Embryonic facial prominence (tissue), 1 donor: ENCODE results near the gene PPP1R26.
"Not testable (repeated sequence)": the region's sequence is repeated elsewhere in the genome, so short reads cannot be mapped to it uniquely, and the experiment has no call there.

Source experiments
- DNase-seq: peaks from one replicate; pipeline ENCODE4 v3.0.0-alpha.2; 2016; ENCODE audit errors: extremely low spot score

PPP1R26 gene

DNA sequence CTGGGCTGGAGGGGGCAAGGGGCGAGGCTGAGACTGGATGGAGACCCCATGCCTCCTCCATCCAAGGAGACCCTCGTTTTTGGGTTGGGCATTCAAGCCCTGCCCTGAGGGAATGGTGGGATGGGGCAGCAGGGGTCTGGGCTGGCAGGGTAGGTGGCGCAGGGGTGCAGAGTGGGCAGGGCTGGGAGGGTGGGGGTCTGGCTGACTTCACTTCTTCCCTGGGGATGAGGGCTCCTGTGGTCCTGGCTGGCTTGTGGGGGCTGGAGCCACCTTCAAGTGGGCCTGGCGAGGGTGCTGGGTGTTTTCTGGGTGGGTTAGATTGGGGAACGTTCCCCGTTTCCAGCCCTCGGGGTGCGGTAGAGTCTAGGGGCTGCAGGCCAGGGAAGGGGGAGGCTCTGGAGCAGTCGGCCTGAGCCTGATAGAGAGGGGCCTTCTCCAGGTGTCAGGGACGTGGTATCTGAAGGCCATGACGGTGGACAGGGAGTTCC lies 42.1 kb downstream of the PPP1R26 start:
- no peak for DNase-seq

DNA sequence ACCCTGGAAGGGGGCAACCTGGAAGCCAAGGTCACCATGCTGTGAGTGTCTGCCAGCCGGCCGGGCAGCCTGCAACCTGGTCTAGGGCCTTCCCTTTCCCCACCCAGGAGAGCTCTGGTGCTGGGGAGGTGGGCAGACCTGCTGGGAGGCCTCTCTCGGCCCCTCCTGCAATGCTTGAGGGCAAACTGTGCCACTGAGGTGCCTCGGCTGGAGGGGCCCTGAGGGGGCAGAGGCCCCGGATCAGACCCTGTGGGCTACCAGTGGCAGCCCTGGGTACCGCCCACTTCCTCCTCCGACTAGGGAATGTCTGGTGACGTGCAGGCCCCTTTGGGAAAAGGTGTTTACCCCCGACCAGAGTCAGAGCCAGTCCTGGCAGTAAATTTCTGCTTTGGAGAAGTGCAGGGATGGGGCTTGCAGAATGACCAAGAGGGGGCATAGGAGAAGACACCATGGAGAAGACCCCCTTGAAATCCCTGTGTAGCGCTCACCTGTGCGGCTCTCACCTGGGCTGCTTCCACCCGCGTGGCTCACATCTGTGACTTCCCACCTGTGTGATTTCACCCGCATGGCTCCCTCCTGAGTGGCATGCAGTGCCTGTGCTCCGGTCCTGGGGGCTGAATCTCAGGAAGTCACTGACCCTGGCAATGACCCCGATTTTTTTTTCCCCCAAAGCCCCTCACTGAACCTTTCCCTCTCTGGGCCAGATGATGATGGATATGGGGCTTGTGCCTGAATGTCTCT lies 42.7 kb downstream of the PPP1R26 start:
- no peak for DNase-seq

- no peak for DNase-seq
Observed at GRCh38 chr9:135522931-135523330, 43.3 kb downstream of the PPP1R26 start.

DNA sequence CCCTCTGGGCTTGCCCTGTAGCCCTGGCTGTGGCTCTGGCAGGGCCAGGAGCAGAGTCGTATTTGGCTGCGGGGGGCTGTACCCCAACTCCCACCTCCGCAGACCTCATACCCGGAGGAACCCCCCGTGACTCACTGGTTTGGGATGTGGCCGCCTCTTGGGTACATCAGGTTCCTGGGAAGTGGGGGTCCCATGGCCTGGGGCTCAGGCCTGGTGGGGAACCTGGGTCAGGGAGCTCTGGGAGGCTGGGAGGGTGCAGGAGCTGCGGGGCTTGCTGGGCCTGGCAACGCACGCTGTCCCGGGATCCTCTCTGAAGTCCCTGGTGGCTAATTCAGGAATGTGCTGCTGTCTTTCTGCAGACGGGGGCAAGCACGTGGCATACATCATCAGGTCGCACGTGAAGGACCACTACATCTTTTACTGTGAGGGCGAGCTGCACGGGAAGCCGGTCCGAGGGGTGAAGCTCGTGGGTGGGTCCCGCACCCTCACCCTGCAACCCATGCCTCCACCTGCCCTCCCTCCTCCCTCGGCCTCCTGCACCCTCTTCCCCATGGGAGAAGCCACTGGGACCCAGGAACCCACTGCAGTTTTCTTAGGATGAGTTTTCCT lies 44.0 kb downstream of the PPP1R26 start:
- no peak for DNase-seq

DNA sequence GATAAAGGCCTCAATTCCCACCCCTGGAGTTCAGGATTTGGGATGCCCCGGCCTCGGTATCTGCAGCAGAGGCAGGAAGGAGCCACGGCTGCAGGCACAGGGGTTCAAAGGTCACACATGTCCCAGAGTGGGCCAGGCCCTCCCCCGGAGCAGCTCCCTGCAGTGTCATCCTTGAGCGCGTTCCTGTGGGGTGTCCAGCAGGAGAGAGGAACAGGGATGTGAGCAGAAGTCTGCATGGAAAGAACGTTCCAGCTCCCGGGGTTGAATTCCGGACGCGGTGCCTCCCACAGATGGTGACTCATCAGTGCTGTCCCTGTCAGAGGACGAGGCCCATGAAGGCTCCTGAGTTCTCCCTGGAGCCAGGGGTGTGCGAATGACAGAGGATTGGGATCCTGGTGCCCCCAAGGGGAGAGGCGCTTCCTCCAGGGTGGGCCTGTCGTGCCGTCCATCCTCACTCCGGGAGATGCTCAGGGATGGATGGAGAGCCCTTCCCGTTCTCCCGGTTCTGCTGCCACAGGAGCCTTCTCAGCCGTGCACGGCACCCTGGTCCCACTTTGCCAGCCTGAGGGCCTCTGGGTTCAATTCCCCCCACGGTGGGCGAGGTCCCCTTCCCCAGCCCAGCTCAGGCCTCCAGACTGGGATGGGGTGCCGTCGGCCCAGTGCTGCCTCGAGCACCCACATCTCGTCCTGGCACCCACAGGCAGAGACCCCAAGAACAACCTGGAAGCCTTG lies 44.7 kb downstream of the PPP1R26 start:
- no peak for DNase-seq

DNA sequence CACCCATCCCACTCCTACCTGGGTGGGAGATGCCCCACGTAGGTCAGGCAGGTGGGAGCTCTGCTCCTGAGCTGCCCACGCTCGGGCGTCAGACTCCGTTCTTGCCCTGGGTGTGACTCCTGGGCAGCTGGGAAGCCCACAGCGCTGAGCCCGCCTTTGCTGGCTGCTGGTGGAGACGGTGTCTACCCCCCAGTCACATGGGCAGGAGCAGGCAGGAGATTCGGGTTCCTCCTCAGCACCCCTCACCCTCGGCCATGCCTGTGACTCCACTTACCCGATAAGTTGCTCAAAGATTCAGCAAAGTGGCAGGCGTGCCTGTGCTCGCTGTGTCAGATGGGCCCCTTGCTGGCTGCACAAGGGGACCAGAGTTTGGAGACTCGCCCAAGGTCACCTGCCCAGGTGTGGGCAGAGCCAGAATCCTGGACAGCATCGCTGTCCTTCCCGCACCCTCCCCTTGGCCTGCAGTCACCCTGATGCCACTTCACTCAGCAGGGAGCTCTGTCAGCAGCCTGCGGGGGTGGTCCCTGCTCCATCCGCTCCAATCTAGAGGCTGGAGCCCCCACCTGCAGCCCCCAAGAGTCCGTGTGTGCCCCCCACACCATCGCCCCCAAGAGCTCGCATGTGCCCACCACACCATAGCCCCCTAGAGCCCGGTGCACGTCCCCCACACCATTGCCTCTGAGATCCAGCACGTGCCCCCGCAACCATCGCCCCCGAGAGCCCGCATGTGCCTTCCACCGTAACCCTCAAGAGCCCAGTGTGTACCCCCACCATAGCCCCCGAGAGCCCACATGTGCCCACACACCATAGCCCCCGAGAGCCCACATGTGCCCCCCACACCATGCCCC lies 45.9 kb downstream of the PPP1R26 start:
- DNase-seq, result no peak

DNA sequence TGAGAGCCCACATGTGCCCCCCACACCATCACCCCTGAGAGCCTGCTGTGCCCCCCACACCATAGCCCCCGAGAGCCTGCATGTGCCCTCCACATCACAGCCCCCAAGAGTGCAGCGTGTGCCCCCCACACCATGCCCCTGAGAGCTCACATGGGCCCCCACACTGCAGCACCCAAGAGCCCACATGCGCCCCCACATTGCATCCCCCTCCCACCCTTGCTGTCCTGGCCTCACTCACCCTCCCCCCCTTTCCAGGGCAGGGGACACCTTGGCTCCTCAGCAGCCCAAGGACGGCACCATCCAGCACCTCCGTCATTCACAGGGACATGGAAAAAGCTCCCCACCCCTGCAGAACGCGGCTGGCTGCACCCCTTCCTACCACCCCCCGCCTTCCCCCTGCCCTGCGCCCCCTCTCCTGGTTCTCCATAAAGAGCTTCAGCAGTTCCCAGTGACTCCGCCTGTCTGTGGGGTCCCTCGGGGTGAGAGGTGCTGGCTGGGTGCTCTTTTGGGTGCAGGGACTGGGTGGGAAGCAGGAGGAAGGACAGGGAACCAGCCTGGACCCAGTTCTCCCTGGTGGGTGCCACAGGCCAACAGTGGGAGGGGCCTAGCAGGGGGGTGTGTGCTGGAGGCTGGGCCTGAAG lies 46.6 kb downstream of the PPP1R26 start:
- DNase-seq, result no peak

DNA sequence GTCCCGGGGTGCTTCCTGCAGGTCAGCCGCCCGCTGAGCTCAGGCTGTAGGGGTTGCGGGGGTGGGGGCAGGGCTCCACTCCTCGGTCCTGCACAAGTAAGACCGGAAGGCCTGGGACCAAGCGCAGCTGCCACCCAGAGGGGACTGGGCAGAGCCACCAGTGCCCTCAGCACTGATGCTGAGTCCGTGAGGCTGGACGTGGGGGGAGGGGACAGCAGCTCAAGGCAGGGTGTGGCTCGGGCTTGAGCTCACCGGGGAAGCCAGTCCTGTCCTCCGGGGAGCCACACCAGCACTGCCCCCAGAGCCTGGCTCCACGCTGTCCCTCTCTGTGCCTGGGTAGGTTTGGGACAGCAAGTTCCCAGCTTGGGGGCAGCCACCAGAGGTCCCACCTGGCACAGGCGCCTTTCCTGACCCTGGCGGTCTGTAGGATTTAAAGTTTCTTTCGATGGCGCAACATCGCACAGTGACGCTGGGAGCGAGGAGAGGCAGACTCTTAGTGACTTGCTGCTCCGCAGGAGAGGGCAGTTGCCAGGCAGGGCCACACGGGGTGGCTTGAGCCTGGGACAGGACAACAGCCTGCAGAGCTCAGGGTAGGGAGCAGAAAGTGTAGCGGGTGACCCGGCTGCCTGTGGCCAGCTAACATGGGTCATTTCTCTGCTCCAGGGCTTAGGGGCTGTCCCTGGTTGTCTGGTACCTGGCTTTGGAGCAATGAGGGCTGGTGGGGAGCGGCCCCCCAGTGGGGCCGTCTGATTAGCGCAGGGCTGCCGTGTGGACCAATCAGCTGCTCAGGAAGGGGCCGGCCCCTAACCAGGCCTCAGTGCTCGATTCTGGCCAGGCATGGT lies 47.4 kb downstream of the PPP1R26 start:
- DNase-seq, result no peak

GRCh38 chr9:135528842-135529435 lies 49.4 kb downstream of the PPP1R26 start:
- not testable (repeated sequence) for DNase-seq

DNA sequence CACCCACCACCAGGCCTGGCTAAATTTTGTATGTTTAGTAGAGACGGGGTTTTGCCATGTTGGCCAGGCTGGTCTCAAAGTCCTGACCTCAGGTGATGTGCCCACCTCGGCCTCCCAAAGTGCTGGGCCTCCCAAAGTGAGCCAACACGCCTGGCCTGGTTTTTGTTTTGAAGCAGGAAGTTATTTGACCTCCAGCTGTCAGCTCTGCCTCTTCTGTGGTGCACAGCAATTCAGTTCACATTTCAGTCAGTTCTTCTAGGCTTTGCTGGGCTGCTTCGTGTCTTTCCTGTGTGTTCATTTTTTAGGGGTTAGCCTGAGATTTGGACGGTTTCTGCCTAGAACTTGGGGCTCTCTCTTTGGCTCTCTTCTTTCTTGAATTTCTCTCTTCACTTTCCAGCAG lies 50.6 kb downstream of the PPP1R26 start:
- no peak for DNase-seq

- DNase-seq, result no peak
Observed at GRCh38 chr9:135531096-135531495, 51.5 kb downstream of the PPP1R26 start.

DNA sequence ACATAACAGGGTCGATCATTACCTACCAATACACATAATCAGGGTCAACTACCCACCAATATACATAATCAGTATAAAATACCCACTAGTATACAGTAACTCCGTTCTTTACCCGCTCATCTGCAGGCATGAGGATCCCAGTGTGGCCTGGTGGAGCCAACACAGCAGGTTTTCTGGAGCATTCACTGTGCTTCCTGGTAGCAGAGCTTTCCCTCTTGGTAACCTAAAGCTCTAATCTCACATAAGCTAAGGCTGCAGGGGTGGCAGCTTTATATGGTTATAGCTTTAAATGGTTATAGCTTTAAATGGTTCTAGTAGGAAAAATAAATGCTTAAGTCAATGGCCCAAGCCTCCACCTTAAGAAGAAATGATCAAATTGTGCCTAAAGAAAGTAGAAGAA lies 53.5 kb downstream of the PPP1R26 start:
- no peak for DNase-seq

DNA sequence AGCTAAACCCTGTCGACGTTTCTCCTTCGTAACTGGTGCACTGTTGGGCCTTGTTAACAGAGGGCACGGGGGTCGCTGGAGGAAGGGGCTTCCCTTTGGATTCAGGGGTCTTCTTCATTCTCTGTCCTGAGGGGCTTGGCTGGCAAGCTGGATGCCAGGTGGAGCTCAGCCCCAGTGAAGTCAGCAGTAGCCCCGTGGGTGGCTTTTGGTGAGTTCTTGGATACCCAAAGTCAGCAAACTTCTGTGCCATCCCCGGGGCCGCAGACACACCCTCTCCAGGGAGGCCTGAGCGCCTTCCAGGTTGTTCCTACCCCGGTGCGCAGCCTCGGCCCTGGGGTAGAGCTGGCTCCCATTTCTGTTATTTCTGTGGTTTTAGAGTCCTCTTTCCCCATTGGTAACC lies 54.1 kb downstream of the PPP1R26 start:
- DNase-seq, result no peak

GRCh38 chr9:135534192-135534711 lies 54.7 kb downstream of the PPP1R26 start:
- DNase-seq, result not testable (repeated sequence)

DNA sequence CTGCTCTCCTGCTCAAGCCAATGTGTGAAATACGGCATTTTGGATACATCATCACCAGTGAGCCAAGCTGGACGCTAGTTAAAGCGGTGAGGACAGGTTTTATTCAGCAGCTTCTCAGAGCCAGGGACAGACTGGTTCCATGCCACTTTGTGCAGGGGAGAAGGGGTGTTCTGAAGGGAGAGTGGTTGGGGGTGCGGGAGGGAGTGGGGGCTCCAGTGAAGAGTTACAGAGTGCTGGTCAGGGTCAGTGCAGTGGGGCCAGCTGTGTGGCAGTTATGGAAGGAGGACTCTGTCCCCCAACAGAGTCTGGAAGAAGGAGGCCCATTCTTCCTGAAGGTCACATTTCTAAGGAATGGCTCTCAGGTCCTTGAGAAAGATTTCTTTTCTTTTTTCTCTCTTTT lies 55.2 kb downstream of the PPP1R26 start:
- DNase-seq, result not testable (repeated sequence)

DNA sequence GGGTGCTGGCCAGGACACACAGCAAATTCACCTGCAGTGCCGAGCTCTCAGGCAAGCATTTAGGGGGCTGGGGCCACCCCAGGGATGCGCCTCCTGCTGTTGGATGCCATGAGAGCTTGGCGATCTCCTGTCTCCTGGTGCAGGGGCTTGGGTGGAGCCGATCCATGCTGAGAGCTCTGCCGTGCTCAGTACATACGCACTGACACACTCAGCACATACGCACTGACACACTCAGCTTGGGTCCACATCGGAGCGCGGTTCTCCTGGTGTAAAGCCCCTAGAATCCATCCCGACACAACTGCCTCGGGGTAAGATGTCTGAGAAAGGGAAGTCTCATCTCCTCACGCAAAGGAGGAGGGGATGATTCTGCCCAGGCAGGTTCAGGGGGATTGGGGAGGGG lies 56.0 kb downstream of the PPP1R26 start:
- not testable (repeated sequence) for DNase-seq

DNA sequence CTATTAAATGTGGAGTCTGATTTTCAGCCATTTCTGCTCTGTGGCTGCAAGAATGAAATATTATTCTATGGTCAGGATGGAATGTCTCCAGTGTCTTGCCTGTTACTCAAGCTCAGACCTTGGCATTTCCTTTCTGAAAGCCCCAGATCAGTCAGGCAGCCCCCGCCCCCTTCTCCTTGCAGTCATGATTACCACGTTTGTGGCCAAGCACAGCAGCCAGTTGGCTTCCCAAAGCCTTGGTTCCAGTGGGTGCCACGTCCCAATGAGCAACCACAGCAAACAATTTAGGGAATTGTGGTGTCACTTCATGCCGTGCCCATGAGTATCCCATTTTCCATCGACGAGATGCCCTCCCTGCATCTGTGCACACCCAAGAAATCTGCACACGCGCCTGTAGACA lies 56.6 kb downstream of the PPP1R26 start:
- no peak for DNase-seq
